K562 (cell line): ENCODE results near the gene CHMP1A. TPM values are rescaled to one million over a fixed set of nuclear protein-coding genes. Genes with fewer than 3 reads are reported as not detected.

Experiments used
- ATAC-seq: fragments of 200-7000 bp; cut with Tn5 transposase; 3 replicates; pipeline ENCODE4 v1.9.1; 2020; ENCODE audit warnings: moderate library complexity
- BruUV-seq: library from RNA; stranded (reverse); fragments of 400-500 nt; replicated peaks from 2 replicates; lab custom pipeline; 2021; lab: Mats Ljungman, UMichigan
- CTCF ChIA-PET: fragments of 300-600 bp; formaldehyde crosslinking; extraction: SDS; loops from one replicate; lab custom pipeline; 2021; ENCODE audit warnings: low intra/inter-chr PET ratio; lab: Yijun Ruan, JAX
- POLR2A ChIA-PET: fragments of 300-600, 350-650 bp; sonication (Branson Sonifier 250); formaldehyde crosslinking; extraction: SDS; loops from one replicate; lab custom pipeline; 2021; ENCODE audit warnings: antibody characterized with exemption, inconsistent platforms; lab: Yijun Ruan, JAX
- DNase-seq, 4 experiments: peaks; one replicate each; pipeline versions ENCODE4 v3.0.0 to v3.0.0-alpha.2; 2011 to 2018; ENCODE audit warnings: low spot score in 3 of 4, mixed read lengths in 3 of 4; ENCODE audit errors: extremely low read depth in 1 of 4
- FAIRE-seq: peaks from 2 replicates; lab custom pipeline; 2011; peaks lifted over from hg19 to GRCh38; lab: Jason Lieb, UNC
- H2AFZ ChIP-seq: 2 replicates; pipeline ENCODE4 v1.6.0; 2011; ENCODE audit warnings: low read depth, low read length, control low read depth, inconsistent platforms
- H3K27ac ChIP-seq: fragments of 200-600 bp; 3 replicates; pipeline ENCODE4 v1.8.0; 2011; ENCODE audit warnings: low read depth, mild to moderate bottlenecking, control low read depth, inconsistent platforms, low read length, moderate library complexity, mixed read lengths; ENCODE audit errors: extremely low read depth
- H3K27me3 ChIP-seq, 2 experiments: fragments of 300-600 bp in 1 of 2; 2 replicates in 1 of 2; 3 replicates in 1 of 2; pipeline versions ENCODE4 v1.6.0 to v1.8.0; 2011; ENCODE audit warnings: inconsistent platforms in 2 of 2, low read length in 2 of 2, mild to moderate bottlenecking in 1 of 2, mixed read lengths in 1 of 2, moderate library complexity in 1 of 2; ENCODE audit not compliant: control insufficient read depth in 2 of 2, insufficient read depth in 2 of 2
- H3K36me3 ChIP-seq: fragments of 300-600 bp; 3 replicates; pipeline ENCODE4 v1.8.0; 2011; ENCODE audit warnings: mild to moderate bottlenecking, low read length, inconsistent platforms; ENCODE audit not compliant: control insufficient read depth, insufficient read depth
- H3K4me1 ChIP-seq, 2 experiments: fragments of 200-600 bp in 1 of 2; replicated peaks in 1 of 2; 2 replicates in 1 of 2; 3 replicates in 1 of 2; pipeline versions ENCODE4 v1.5.1 to v1.8.0; 2011; ENCODE audit warnings: inconsistent platforms in 2 of 2, low read length in 2 of 2, mild to moderate bottlenecking in 1 of 2, mixed read lengths in 1 of 2, moderate library complexity in 1 of 2; ENCODE audit not compliant: control insufficient read depth in 2 of 2, insufficient read depth in 2 of 2
- H3K4me2 ChIP-seq: 2 replicates; pipeline ENCODE4 v1.6.1; 2011; ENCODE audit warnings: low read length, control low read depth, inconsistent platforms, mixed read lengths; ENCODE audit not compliant: insufficient read depth
- H3K4me3 ChIP-seq: fragments of 200-600 bp; sonication (generic), shearing (Covaris generic); 2 replicates; pipeline ENCODE4 v1.5.1; 2016; ENCODE audit warnings: control low read depth, inconsistent platforms
- H3K79me2 ChIP-seq: fragments of 200-600 bp; 3 replicates; pipeline ENCODE4 v1.8.0; 2011; ENCODE audit warnings: low read length, inconsistent platforms; ENCODE audit not compliant: control insufficient read depth, insufficient read depth
- H3K9ac ChIP-seq, 2 experiments: 2 replicates each; pipeline versions ENCODE4 v1.6.0 to v1.6.1; 2011; ENCODE audit warnings: low read depth in 2 of 2, low read length in 2 of 2, control low read depth in 1 of 2, inconsistent platforms in 1 of 2, mild to moderate bottlenecking in 1 of 2, mixed read lengths in 1 of 2; ENCODE audit not compliant: insufficient read depth in 1 of 2
- H3K9me1 ChIP-seq: one replicate; pipeline ENCODE4 v1.6.0; 2011; ENCODE audit warnings: inconsistent platforms, mild to moderate bottlenecking, low read length, moderate library complexity; ENCODE audit not compliant: control insufficient read depth, insufficient read depth
- H3K9me3 ChIP-seq: replicated peaks from 2 replicates; pipeline ENCODE4 v1.5.1; 2011; ENCODE audit warnings: low read depth, low read length, inconsistent platforms; ENCODE audit not compliant: control insufficient read depth, insufficient read depth
- H4K20me1 ChIP-seq: replicated peaks from 2 replicates; pipeline ENCODE4 v1.6.1; 2011; ENCODE audit warnings: low read length, inconsistent platforms, mixed read lengths; ENCODE audit not compliant: control insufficient read depth, insufficient read depth
- EHMT2 ChIP-seq: fragments of 450-650 bp; IDR thresholded peaks from 2 replicates; pipeline ENCODE4 v1.6.1; 2018; ENCODE audit warnings: antibody characterized with exemption
- ETV6 ChIP-seq, 3 experiments: fragments of 150-350 bp in 1 of 3; sonication (generic) in 1 of 3; formaldehyde crosslinking in 1 of 3; IDR thresholded peaks; 2 replicates each; pipeline versions ENCODE4 v1.6.1 to v1.8.0; 2014 to 2022; ENCODE audit warnings: borderline replicate concordance in 2 of 3, low read depth in 2 of 3, antibody characterized with exemption in 1 of 3, low read length in 1 of 3, mild to moderate bottlenecking in 1 of 3, missing genetic modification reagents in 1 of 3
- L3MBTL2 ChIP-seq: fragments of 450-650 bp; IDR thresholded peaks from 2 replicates; pipeline ENCODE4 v1.6.1; 2016; ENCODE audit warnings: mild to moderate bottlenecking, moderate library complexity
- SMAD3 ChIP-seq: fragments of 450-650 bp; formaldehyde crosslinking; conservative IDR thresholded peaks from 2 replicates; pipeline ENCODE4 v1.4.0; 2020; ENCODE audit warnings: mild to moderate bottlenecking
- SPI1 ChIP-seq: IDR thresholded peaks from 2 replicates; pipeline ENCODE4 v1.6.1; 2011; ENCODE audit warnings: low read depth, low read length, control low read depth, borderline replicate concordance
- ZBTB33 ChIP-seq: sonication (generic); formaldehyde crosslinking; IDR thresholded peaks from 2 replicates; pipeline ENCODE4 v1.8.1; 2023; ENCODE audit warnings: mild to moderate bottlenecking, missing genetic modification reagents
- ZNF764 ChIP-seq: fragments of 250-450 bp; sonication (Bioruptor Pico); IDR thresholded peaks from 2 replicates; pipeline ENCODE4 v1.4.0; 2020; ENCODE audit warnings: low read depth, mild to moderate bottlenecking, moderate library complexity
- WGBS: fragments of 100-300 bp; shearing (Covaris generic); methylation state at CpG from one replicate; pipeline ENCODE4 v1.1.6; 2016; ENCODE audit warnings: low coverage, mixed read lengths; ENCODE audit not compliant: insufficient coverage; ENCODE audit errors: missing lambda C conversion rate; 5-methylcytosine and 5-hydroxymethylcytosine counted together
- in situ Hi-C: fragments of 300-500 bp; cut with MboI; formaldehyde crosslinking; loops from 4 replicates; pipeline ENCODE4 v1.15.0; 2018; ENCODE audit warnings: inconsistent platforms, mixed read lengths
- intact Hi-C: fragments of 100-400 bp; cut with micrococcal nuclease; formaldehyde crosslinking; loops from 2 replicates; pipeline ENCODE4 v1.14.2; 2022
- polyA plus RNA-seq, 8 experiments: library from polyadenylated mRNA; depleted of rRNA in 4 of 8; stranded (reverse) in 5 of 8; unstranded in 3 of 8; fragments of >200 nt; fragmentation: Nextera tagmentation in 2 of 8; fragmentation: Illumina TruSeq in 1 of 8; extraction: Ambion mirVana in 2 of 8; extraction: Trizol in 1 of 8; gene quantifications; 2 replicates each; pipeline versions ENCODE4 v1.2.1 to v1.2.3, GENCODE V29; 2011 to 2014; ENCODE audit warnings: inconsistent platforms in 1 of 8, missing spikeins in 1 of 8
- total RNA-seq, 7 experiments: library from RNA; depleted of rRNA in 6 of 7; stranded (reverse); fragments of >200 nt in 6 of 7; fragmentation: Illumina TruSeq in 2 of 7; extraction: Trizol in 2 of 7; gene quantifications; 2 replicates each; pipeline versions ENCODE4 v1.2.1 to v1.2.3, GENCODE V29; 2011 to 2021; ENCODE audit warnings: low replicate concordance in 1 of 7
- TF ChIP-seq, protein P1 (sequence below): fragments of 450-650 bp; IDR thresholded peaks from 2 replicates; pipeline ENCODE4 v1.6.1; 2017; ENCODE audit warnings: antibody characterized with exemption, mild to moderate bottlenecking
- TF ChIP-seq, protein P2 (sequence below), 2 experiments: fragments of 450-650 bp; IDR thresholded peaks; 2 replicates each; pipeline ENCODE4 v1.6.1; 2016

The CHMP1A gene
- total and polyA plus RNA-seq, 9 of the 15 experiments (the other 6 are each of a cell fraction or from before 2014, with no cell fraction given), result 0.83 to 79.9 (median 45.2) TPM

DNA sequence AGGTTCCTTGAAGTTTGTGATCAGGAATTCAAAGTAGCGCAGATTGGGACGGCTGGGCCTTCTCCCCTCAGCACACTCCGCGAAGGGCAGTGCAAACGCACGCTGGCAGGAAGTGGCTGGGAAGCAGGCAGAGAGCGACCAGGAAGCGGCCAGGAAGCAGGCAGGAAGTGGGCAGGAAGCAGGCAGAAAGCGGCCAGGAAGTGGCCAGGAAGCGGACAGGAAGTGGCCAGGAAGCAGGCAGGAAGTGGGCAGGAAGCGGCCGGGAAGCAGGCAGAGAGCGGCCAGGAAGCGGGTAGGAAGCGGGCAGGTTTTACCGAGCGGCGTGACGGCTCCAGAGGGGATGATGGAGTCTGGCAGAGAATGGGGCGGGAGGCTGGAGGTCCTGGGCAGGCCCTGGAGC, 40.9 kb downstream of the CHMP1A start:
- 79% methylated on average over 14 of the region's 20 CpGs for WGBS
- no peaks in the 10 kb centered on the region for H4K20me1 ChIP-seq
- no peaks in the 10 kb centered on the region for H3K79me2 ChIP-seq
- FAIRE-seq (no peak), ATAC-seq (no peak), DNase-seq (no peak)
- H3K4me1 ChIP-seq, result peaks cover 0 to 57% of the 10 kb centered on the region in 2 experiments; a peak in 3 of 5 replicates
- in situ Hi-C loops (no loop called here), intact Hi-C loops (no loop called here)
- no peak overlapping the region for H3K4me2 ChIP-seq
- H3K9me3 ChIP-seq, result no peaks in the 10 kb centered on the region
- H2AFZ ChIP-seq, result peak overlapping the region; percentile 33; the same call in 1 of the 2 replicates
- H3K27me3 ChIP-seq, result peaks cover 4 to 17% of the 10 kb centered on the region in 2 experiments; a peak in 4 of 5 replicates
- BruUV-seq, result no TSS peak
- no peak overlapping the region for H3K4me3 ChIP-seq
- H3K27ac ChIP-seq, result no peak overlapping the region
- ChIA-PET POLR2A (interaction anchor here (0.6 to 1.1 kb wide), 2 partner anchors 43 to 171 kb away, joined by 3 to 4 read pairs; no protein-coding TSS in a partner anchor), CTCF (no interaction called here)
- no peaks in the 10 kb centered on the region for H3K36me3 ChIP-seq
- peak overlapping the region in 1 of 2 experiments; percentile 26; a peak in 1 of 4 replicates for H3K9ac ChIP-seq
- no peaks in the 10 kb centered on the region for H3K9me1 ChIP-seq
- TF ChIP-seq, protein P1, sequence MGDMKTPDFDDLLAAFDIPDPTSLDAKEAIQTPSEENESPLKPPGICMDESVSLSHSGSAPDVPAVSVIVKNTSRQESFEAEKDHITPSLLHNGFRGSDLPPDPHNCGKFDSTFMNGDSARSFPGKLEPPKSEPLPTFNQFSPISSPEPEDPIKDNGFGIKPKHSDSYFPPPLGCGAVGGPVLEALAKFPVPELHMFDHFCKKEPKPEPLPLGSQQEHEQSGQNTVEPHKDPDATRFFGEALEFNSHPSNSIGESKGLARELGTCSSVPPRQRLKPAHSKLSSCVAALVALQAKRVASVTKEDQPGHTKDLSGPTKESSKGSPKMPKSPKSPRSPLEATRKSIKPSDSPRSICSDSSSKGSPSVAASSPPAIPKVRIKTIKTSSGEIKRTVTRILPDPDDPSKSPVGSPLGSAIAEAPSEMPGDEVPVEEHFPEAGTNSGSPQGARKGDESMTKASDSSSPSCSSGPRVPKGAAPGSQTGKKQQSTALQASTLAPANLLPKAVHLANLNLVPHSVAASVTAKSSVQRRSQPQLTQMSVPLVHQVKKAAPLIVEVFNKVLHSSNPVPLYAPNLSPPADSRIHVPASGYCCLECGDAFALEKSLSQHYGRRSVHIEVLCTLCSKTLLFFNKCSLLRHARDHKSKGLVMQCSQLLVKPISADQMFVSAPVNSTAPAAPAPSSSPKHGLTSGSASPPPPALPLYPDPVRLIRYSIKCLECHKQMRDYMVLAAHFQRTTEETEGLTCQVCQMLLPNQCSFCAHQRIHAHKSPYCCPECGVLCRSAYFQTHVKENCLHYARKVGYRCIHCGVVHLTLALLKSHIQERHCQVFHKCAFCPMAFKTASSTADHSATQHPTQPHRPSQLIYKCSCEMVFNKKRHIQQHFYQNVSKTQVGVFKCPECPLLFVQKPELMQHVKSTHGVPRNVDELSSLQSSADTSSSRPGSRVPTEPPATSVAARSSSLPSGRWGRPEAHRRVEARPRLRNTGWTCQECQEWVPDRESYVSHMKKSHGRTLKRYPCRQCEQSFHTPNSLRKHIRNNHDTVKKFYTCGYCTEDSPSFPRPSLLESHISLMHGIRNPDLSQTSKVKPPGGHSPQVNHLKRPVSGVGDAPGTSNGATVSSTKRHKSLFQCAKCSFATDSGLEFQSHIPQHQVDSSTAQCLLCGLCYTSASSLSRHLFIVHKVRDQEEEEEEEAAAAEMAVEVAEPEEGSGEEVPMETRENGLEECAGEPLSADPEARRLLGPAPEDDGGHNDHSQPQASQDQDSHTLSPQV, result no peak
- TF ChIP-seq ETV6 (IDR thresholded peaks at IDR 0.05; ENCODE audit: borderline replicate concordance in 1 of 2, low read depth in 2 of 2, low read length in 1 of 2), result peak; percentile 94 to 97
- TF ChIP-seq ETV6 (CRISPR knock-in tag; IDR thresholded peaks at IDR 0.05; ENCODE audit: borderline replicate concordance), result no peak
- TF ChIP-seq ZNF764 (CRISPR knock-in tag), result no peak
- no peak for TF ChIP-seq SMAD3 (CRISPR knock-in tag)
- peak; percentile 28; the same call in 1 of the 2 replicates for TF ChIP-seq SPI1
- peak; percentile 68 for TF ChIP-seq ZBTB33 (CRISPR knock-in tag)
- TF ChIP-seq, protein P2, sequence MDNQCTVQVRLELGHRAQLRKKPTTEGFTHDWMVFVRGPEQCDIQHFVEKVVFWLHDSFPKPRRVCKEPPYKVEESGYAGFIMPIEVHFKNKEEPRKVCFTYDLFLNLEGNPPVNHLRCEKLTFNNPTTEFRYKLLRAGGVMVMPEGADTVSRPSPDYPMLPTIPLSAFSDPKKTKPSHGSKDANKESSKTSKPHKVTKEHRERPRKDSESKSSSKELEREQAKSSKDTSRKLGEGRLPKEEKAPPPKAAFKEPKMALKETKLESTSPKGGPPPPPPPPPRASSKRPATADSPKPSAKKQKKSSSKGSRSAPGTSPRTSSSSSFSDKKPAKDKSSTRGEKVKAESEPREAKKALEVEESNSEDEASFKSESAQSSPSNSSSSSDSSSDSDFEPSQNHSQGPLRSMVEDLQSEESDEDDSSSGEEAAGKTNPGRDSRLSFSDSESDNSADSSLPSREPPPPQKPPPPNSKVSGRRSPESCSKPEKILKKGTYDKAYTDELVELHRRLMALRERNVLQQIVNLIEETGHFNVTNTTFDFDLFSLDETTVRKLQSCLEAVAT (IDR thresholded peaks at IDR 0.05), result peak in 1 of 2 experiments; percentile 80; a peak in 2 of 4 replicates
- TF ChIP-seq L3MBTL2, result no peak
- TF ChIP-seq EHMT2, result peak; percentile 32; the same call in 1 of the 2 replicates
